Epithelial cell of proximal tubule (primary cell): Measurements from ENCODE around the gene BMERB1. TPM values are rescaled to one million over a fixed set of nuclear protein-coding genes. Genes with fewer than 3 reads are reported as not detected.

Experiments
- total RNA-seq: library from RNA; depleted of rRNA; stranded (reverse); fragments of >200 nt; gene quantifications from 2 replicates; pipeline ENCODE4 v1.2.3, GENCODE V29; 2015

The BMERB1 gene
- total RNA-seq, 1 donor from 2014 or later, result 15.8 TPM

Other genes starting within 250 kb of the BMERB1 start
- gene NPIPA5, start 56.3 kb upstream of the BMERB1 start, total RNA-seq, result 1.1 and 2.1 TPM in 2 replicates
- gene MPV17L, start 38.8 kb upstream of the BMERB1 start, total RNA-seq, result 2.2 and 5.9 TPM in 2 replicates
- gene MARF1, start 208.6 kb downstream of the BMERB1 start, total RNA-seq, result 6.9 and 9.5 TPM in 2 replicates
- gene NDE1, start 215.7 kb downstream of the BMERB1 start, total RNA-seq, result 45.3 and 47.7 TPM in 2 replicates